Measurements from ENCODE around the gene CDH4.

- TF ChIP-seq EZH2phosphoT487 (IDR thresholded peaks at IDR 0.05) = no peak
- TF ChIP-seq CTCF (IDR thresholded peaks at IDR 0.05) = no peak
- TF ChIP-seq EZH2 (IDR thresholded peaks at IDR 0.05) = no peak
These were observed 737.7 kb downstream of the CDH4 start for GRCh38 chr20:61989741-61990140.

Measured in neural progenitor cell (in vitro differentiated cells).